Osteoblast (primary cell): ENCODE measurements around the gene GCC1. TPM values are rescaled to one million over a fixed set of nuclear protein-coding genes. Genes with fewer than 3 reads are reported as not detected.

Source experiments
- DNase-seq: peaks from one replicate; pipeline ENCODE4 v3.0.0; 2011; ENCODE audit warnings: low spot score, mixed read lengths; ENCODE audit not compliant: insufficient read length; ENCODE audit errors: missing footprints
- H2AFZ ChIP-seq: 2 replicates; pipeline ENCODE4 v1.6.0; 2011; ENCODE audit warnings: mild to moderate bottlenecking, low read length
- H3K27ac ChIP-seq: 2 replicates; pipeline ENCODE4 v1.5.1; 2011; ENCODE audit warnings: mild to moderate bottlenecking, low read depth, low read length, moderate library complexity
- H3K27me3 ChIP-seq: 2 replicates; pipeline ENCODE4 v1.6.0; 2012; ENCODE audit warnings: mild to moderate bottlenecking, control low read depth, inconsistent platforms, low read length, moderate library complexity; ENCODE audit not compliant: insufficient read depth
- H3K36me3 ChIP-seq: 2 replicates; pipeline ENCODE4 v1.5.1; 2011; ENCODE audit warnings: mild to moderate bottlenecking, low read length, control low read depth, moderate library complexity; ENCODE audit not compliant: insufficient read depth
- H3K4me1 ChIP-seq: 2 replicates; pipeline ENCODE4 v1.5.1; 2011; ENCODE audit warnings: mild to moderate bottlenecking, low read length, control low read depth, moderate library complexity; ENCODE audit not compliant: insufficient read depth
- H3K4me2 ChIP-seq: 2 replicates; pipeline ENCODE4 v1.6.0; 2011; ENCODE audit warnings: mild to moderate bottlenecking, low read length; ENCODE audit not compliant: insufficient read depth
- H3K4me3 ChIP-seq: fragments of 200-600 bp; sonication (generic); 3 replicates; pipeline ENCODE4 v1.5.1; 2012; ENCODE audit warnings: mild to moderate bottlenecking, low read length, inconsistent platforms; ENCODE audit not compliant: insufficient read depth
- H3K79me2 ChIP-seq: 2 replicates; pipeline ENCODE4 v1.6.0; 2012; ENCODE audit warnings: mild to moderate bottlenecking, low read length, control low read depth, inconsistent platforms; ENCODE audit not compliant: insufficient read depth
- H3K9me3 ChIP-seq: 2 replicates; pipeline ENCODE4 v1.5.1; 2011; ENCODE audit warnings: low read depth, low read length, control low read depth
- H4K20me1 ChIP-seq: 2 replicates; pipeline ENCODE4 v1.6.0; 2012; ENCODE audit warnings: mild to moderate bottlenecking, low read length, control low read depth; ENCODE audit not compliant: insufficient read depth
- total RNA-seq: library from RNA; depleted of rRNA; stranded (reverse); fragments of >200 nt; gene quantifications from 2 replicates; pipeline ENCODE4 v1.2.3, GENCODE V29; 2012
- TF ChIP-seq, protein P1 (sequence below): IDR thresholded peaks from 2 replicates; pipeline ENCODE4 v1.5.1; 2011; ENCODE audit warnings: mild to moderate bottlenecking, low read depth, low read length, moderate library complexity; ENCODE audit errors: extremely low read depth

GCC1 gene
- total RNA-seq, 1 donor: 24.2 TPM

DNA sequence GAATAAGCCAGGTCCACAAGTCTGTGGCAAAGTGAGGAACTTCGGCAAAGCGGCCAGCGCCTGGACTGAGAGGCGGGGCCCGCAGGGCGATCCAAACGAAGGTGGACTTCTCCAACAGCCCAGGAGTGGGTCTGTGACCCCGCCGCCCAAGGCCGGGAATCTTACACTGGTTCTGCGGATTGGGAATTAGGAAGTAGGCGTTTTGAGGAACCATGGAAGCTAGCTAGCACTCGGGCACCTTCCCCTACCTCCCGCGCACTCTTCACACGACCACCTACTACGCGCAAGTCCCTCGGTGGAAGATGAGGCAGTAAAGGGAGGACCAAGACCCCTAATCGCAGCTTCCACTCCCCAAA lies 2.2 kb upstream of the GCC1 start:
- H2AFZ ChIP-seq: peak overlapping the region; percentile 89
- peaks cover 43% of the 10 kb centered on the region for H3K79me2 ChIP-seq
- H3K4me2 ChIP-seq: peak overlapping the region; percentile 87
- H3K36me3 ChIP-seq: peaks cover 20% of the 10 kb centered on the region
- H3K4me3 ChIP-seq: peak overlapping the region; percentile 91
- no peaks in the 10 kb centered on the region for H3K9me3 ChIP-seq
- H4K20me1 ChIP-seq: peaks cover 35% of the 10 kb centered on the region
- H3K27ac ChIP-seq: peak overlapping the region; percentile 71
- no peak for DNase-seq
- TF ChIP-seq, protein P1, sequence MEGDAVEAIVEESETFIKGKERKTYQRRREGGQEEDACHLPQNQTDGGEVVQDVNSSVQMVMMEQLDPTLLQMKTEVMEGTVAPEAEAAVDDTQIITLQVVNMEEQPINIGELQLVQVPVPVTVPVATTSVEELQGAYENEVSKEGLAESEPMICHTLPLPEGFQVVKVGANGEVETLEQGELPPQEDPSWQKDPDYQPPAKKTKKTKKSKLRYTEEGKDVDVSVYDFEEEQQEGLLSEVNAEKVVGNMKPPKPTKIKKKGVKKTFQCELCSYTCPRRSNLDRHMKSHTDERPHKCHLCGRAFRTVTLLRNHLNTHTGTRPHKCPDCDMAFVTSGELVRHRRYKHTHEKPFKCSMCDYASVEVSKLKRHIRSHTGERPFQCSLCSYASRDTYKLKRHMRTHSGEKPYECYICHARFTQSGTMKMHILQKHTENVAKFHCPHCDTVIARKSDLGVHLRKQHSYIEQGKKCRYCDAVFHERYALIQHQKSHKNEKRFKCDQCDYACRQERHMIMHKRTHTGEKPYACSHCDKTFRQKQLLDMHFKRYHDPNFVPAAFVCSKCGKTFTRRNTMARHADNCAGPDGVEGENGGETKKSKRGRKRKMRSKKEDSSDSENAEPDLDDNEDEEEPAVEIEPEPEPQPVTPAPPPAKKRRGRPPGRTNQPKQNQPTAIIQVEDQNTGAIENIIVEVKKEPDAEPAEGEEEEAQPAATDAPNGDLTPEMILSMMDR: no peak
- H3K4me1 ChIP-seq: peaks cover 29% of the 10 kb centered on the region
- H3K27me3 ChIP-seq: no peaks in the 10 kb centered on the region

DNA sequence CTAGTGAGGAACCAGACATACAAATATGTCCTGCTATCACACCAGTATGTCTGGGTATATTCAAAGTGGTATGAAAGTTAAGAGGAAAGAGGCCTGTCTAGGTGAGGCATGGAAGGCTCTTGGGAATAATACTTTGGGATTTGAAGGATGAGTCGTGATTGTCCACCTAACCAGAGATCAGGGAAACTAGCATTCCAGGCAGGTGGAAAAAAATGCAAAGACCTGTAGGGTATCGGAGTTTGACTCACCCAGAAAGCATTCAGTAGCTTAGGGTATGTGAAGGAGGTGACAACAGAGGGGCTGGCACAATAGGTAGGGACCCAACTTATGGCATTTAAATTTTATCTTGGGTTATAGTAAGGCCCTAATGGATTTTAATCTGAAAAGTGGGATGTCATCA lies 950 bp upstream of the GCC1 start:
- peaks cover 25% of the 10 kb centered on the region for H3K36me3 ChIP-seq
- no peak overlapping the region for H2AFZ ChIP-seq
- peaks cover 56% of the 10 kb centered on the region for H3K79me2 ChIP-seq

DNA sequence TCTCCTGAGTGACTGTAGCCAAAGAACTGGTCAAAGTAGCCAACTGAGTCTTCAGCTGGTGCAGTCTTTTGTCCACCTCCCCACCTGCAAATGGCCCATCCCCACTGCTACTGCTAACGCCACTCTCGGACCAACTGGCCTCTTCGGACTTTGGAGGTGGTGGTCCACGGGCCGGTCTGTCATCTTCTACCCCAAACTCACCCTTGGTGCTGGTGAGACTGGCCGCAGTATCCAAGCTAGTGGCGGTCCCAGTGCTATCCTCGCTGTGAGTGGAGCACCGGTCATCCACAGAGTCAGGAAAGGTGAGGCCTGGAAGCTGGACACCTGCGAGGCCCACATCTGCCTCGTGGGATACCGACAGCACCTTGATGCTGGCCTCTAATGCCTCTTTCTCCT lies 750 bp downstream of the GCC1 start:
- H3K79me2 ChIP-seq: peaks cover 64% of the 10 kb centered on the region
- peak overlapping the region; percentile 96 for H3K4me2 ChIP-seq
- TF ChIP-seq, protein P1: no peak
- H4K20me1 ChIP-seq: peaks cover 43% of the 10 kb centered on the region
- peaks cover 27% of the 10 kb centered on the region for H3K4me1 ChIP-seq
- H2AFZ ChIP-seq: peak overlapping the region; percentile 99
- peak overlapping the region; percentile 82 for H3K27ac ChIP-seq
- no peaks in the 10 kb centered on the region for H3K27me3 ChIP-seq
- no peak for DNase-seq
- H3K9me3 ChIP-seq: no peaks in the 10 kb centered on the region
- peak overlapping the region; percentile 89 for H3K4me3 ChIP-seq
- H3K36me3 ChIP-seq: peaks cover 18% of the 10 kb centered on the region

More for the DNA sequence above, 950 bp upstream of the GCC1 start:
- H4K20me1 ChIP-seq: peaks cover 45% of the 10 kb centered on the region
- TF ChIP-seq, protein P1: no peak
- H3K9me3 ChIP-seq: no peaks in the 10 kb centered on the region
- DNase-seq: peak; percentile 73
- peaks cover 29% of the 10 kb centered on the region for H3K4me1 ChIP-seq
- H3K27ac ChIP-seq: no peak overlapping the region
- H3K4me2 ChIP-seq: no peak overlapping the region
- no peaks in the 10 kb centered on the region for H3K27me3 ChIP-seq
- no peak overlapping the region for H3K4me3 ChIP-seq

DNA sequence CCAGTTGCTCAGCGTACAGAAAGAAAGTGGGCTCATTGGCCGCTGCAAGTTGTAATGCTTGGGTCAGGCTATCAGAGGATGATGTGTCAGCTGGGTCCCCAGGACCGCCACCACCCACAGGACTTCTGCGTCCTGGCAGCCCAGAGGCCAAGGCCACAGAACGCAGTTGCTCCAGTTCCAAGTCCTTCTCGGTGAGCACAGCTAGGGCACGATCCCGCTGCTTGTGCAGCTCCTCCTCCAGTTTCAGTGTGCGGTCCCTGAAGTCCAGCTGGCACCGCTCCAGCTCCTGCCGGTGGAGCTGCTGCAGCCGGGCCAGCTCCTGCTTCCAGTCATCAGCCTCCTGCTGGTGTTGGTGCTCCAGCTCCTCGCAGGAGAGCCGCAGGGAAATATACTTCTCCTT lies 3.0 kb downstream of the GCC1 start:
- no peak overlapping the region for H3K4me3 ChIP-seq

More for the DNA sequence above, 3.0 kb downstream of the GCC1 start:
- TF ChIP-seq, protein P1: no peak
- H4K20me1 ChIP-seq: peaks cover 48% of the 10 kb centered on the region
- no peak overlapping the region for H3K27ac ChIP-seq
- DNase-seq: no peak
- no peaks in the 10 kb centered on the region for H3K9me3 ChIP-seq
- H3K79me2 ChIP-seq: peaks cover 51% of the 10 kb centered on the region
- H3K4me2 ChIP-seq: no peak overlapping the region
- H3K36me3 ChIP-seq: peaks cover 22% of the 10 kb centered on the region
- peaks cover 25% of the 10 kb centered on the region for H3K4me1 ChIP-seq
- no peaks in the 10 kb centered on the region for H3K27me3 ChIP-seq
- H2AFZ ChIP-seq: no peak overlapping the region
